PFSK-1 (cell line): Measurements from ENCODE around the gene USP13.

Experiments
- FOXP2 ChIP-seq: optimal IDR thresholded peaks from 2 replicates; pipeline ENCODE3; 2011; ENCODE audit warnings: borderline replicate concordance, control low read depth, inconsistent platforms; ENCODE audit not compliant: insufficient read depth; ENCODE audit errors: extremely low read length, extremely low read depth
- POLR2AphosphoS5 ChIP-seq: IDR thresholded peaks from 2 replicates; pipeline ENCODE4 v1.6.1; 2012; ENCODE audit warnings: low read depth, mild to moderate bottlenecking, control low read depth, low read length, moderate library complexity
- SIN3A ChIP-seq: IDR thresholded peaks from 2 replicates; pipeline ENCODE4 v1.6.1; 2012; ENCODE audit warnings: mild to moderate bottlenecking, low read length, moderate library complexity, borderline replicate concordance; ENCODE audit not compliant: insufficient read depth
- TAF1 ChIP-seq: IDR thresholded peaks from 2 replicates; pipeline ENCODE4 v1.6.1; 2012; ENCODE audit warnings: low read length, control low read depth, borderline replicate concordance; ENCODE audit not compliant: insufficient read depth
- TF ChIP-seq, protein P1 (sequence below), 2 experiments: IDR thresholded peaks; 2 replicates each; pipeline versions ENCODE4 v1.6.1 to v1.8.0; 2011 to 2012; ENCODE audit warnings: low read depth in 2 of 2, low read length in 2 of 2, control low read depth in 1 of 2, inconsistent platforms in 1 of 2, mild to moderate bottlenecking in 1 of 2, moderate library complexity in 1 of 2; ENCODE audit not compliant: insufficient read depth in 1 of 2

Gene USP13

DNA sequence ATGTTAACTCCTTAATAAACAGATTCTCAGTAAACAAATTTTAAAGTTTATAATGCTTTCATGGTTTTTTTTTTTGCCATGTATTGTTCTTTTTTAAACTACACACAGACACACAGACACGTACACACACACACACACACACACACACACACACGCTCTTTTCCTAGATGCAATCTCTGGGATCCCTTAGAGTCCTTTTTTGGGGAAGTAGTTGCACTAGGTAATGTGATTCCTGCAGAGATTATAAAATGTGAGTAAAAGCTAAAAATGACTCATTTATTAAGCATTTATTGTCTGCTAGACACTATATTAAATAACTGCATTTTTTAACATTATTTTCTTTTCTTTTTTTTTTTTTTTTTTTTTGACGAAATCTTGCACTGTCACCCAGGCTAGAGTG, 28.4 kb upstream of the USP13 start:
- TF ChIP-seq FOXP2 (no peak), SIN3A (no peak), TAF1 (no peak), POLR2AphosphoS5 (no peak)
- TF ChIP-seq, protein P1, sequence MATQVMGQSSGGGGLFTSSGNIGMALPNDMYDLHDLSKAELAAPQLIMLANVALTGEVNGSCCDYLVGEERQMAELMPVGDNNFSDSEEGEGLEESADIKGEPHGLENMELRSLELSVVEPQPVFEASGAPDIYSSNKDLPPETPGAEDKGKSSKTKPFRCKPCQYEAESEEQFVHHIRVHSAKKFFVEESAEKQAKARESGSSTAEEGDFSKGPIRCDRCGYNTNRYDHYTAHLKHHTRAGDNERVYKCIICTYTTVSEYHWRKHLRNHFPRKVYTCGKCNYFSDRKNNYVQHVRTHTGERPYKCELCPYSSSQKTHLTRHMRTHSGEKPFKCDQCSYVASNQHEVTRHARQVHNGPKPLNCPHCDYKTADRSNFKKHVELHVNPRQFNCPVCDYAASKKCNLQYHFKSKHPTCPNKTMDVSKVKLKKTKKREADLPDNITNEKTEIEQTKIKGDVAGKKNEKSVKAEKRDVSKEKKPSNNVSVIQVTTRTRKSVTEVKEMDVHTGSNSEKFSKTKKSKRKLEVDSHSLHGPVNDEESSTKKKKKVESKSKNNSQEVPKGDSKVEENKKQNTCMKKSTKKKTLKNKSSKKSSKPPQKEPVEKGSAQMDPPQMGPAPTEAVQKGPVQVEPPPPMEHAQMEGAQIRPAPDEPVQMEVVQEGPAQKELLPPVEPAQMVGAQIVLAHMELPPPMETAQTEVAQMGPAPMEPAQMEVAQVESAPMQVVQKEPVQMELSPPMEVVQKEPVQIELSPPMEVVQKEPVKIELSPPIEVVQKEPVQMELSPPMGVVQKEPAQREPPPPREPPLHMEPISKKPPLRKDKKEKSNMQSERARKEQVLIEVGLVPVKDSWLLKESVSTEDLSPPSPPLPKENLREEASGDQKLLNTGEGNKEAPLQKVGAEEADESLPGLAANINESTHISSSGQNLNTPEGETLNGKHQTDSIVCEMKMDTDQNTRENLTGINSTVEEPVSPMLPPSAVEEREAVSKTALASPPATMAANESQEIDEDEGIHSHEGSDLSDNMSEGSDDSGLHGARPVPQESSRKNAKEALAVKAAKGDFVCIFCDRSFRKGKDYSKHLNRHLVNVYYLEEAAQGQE (IDR thresholded peaks at IDR 0.05; ENCODE audit: insufficient read depth in 1 of 2, low read depth in 2 of 2, low read length in 2 of 2) = no peak

- TF ChIP-seq TAF1 (no peak), SIN3A (no peak), POLR2AphosphoS5 (no peak), FOXP2 (no peak)
- TF ChIP-seq, protein P1 (IDR thresholded peaks at IDR 0.05; ENCODE audit: insufficient read depth in 1 of 2, low read depth in 2 of 2, low read length in 2 of 2) = no peak
These were observed 21.9 kb upstream of the USP13 start for GRCh38 chr3:179630753-179631451.

- TF ChIP-seq, protein P1 (IDR thresholded peaks at IDR 0.05; ENCODE audit: insufficient read depth in 1 of 2, low read depth in 2 of 2, low read length in 2 of 2) = no peak
- TF ChIP-seq FOXP2 (no peak), TAF1 (no peak), SIN3A (no peak), POLR2AphosphoS5 (no peak)
These were observed 12.4 kb upstream of the USP13 start for GRCh38 chr3:179640469-179640868.

DNA sequence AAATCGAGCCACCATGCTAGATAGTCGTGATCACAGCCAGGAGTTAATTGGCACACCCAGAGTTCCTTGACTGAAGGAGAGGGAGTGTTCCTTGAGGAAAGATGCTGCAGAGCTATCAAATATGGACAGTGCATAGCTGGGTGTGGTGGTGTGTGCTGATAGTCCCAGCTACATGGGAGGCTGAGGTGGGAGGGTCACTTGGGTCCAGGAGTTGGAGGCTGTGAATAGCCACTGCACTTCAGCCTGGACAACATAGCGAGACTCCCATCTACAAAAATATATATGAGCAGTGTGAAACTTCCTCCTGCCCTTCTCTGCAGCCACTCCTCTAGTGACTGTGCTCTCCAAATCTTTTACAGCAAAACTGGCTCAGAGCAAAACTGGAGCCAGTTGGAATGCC, 10.0 kb upstream of the USP13 start:
- TF ChIP-seq SIN3A (no peak), TAF1 (no peak), FOXP2 (no peak), POLR2AphosphoS5 (no peak)

GRCh38 chr3:179646177-179646576, 6.7 kb upstream of the USP13 start:
- TF ChIP-seq TAF1 (no peak), SIN3A (no peak), POLR2AphosphoS5 (no peak), FOXP2 (no peak)
- TF ChIP-seq, protein P1 (IDR thresholded peaks at IDR 0.05; ENCODE audit: insufficient read depth in 1 of 2, low read depth in 2 of 2, low read length in 2 of 2) = no peak
